PC-9 (cell line): Measurements from ENCODE around the gene URM1.

ENCODE experiments used
- EZH2 ChIP-seq: fragments of 200-600 bp; sonication (generic); IDR thresholded peaks from 2 replicates; pipeline ENCODE4 v1.8.0; 2017; ENCODE audit warnings: antibody characterized with exemption, low read depth
- TF ChIP-seq, protein P1 (sequence below): fragments of 200-600 bp; sonication (generic); conservative IDR thresholded peaks from 2 replicates; pipeline ENCODE4 v1.6.1; 2017; ENCODE audit warnings: mixed run types, antibody characterized with exemption, mild to moderate bottlenecking, moderate library complexity

DNA sequence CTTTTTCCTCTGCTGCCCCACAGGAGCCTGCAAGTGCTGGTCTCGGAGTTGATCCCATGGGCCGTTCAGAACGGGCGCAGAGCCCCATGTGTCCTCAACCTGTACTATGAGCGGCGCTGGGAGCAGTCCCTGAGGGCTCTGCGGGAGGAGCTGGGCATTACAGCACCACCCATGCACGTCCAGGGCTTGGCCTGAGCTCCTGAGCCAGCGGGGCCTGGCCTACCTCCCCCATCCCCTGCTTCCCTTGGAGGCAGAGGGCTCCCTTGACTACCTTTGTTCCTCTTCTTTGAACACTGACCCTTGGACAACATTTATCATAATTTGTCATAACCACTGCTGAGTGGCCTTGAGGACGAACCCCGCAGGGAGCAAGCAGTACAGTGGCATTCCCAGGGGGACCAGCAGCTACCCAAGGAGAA is 37.7 kb upstream of the URM1 start:
- TF ChIP-seq, protein P1, sequence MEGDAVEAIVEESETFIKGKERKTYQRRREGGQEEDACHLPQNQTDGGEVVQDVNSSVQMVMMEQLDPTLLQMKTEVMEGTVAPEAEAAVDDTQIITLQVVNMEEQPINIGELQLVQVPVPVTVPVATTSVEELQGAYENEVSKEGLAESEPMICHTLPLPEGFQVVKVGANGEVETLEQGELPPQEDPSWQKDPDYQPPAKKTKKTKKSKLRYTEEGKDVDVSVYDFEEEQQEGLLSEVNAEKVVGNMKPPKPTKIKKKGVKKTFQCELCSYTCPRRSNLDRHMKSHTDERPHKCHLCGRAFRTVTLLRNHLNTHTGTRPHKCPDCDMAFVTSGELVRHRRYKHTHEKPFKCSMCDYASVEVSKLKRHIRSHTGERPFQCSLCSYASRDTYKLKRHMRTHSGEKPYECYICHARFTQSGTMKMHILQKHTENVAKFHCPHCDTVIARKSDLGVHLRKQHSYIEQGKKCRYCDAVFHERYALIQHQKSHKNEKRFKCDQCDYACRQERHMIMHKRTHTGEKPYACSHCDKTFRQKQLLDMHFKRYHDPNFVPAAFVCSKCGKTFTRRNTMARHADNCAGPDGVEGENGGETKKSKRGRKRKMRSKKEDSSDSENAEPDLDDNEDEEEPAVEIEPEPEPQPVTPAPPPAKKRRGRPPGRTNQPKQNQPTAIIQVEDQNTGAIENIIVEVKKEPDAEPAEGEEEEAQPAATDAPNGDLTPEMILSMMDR, result no peak
- TF ChIP-seq EZH2, result no peak
